ES-I3 (cell line): ENCODE data around the gene FAP.

Source experiments
- H3K36me3 ChIP-seq: 2 replicates; pipeline ENCODE4 v1.6.1; 2013; ENCODE audit warnings: mild to moderate bottlenecking, low read length, control low read depth, moderate library complexity; ENCODE audit not compliant: insufficient read depth
- H3K4me1 ChIP-seq: 2 replicates; pipeline ENCODE4 v1.6.1; 2013; ENCODE audit warnings: mild to moderate bottlenecking, control low read depth, low read length; ENCODE audit not compliant: insufficient read depth
- H3K9ac ChIP-seq: 2 replicates; pipeline ENCODE4 v1.6.1; 2013; ENCODE audit warnings: low read depth, mild to moderate bottlenecking, low read length, moderate library complexity
- H3K9me3 ChIP-seq: 2 replicates; pipeline ENCODE4 v1.6.1; 2013; ENCODE audit warnings: mild to moderate bottlenecking, low read length, moderate library complexity; ENCODE audit not compliant: control insufficient read depth, insufficient read depth

Gene FAP

GRCh38 chr2:162185541-162186232, 57.6 kb downstream of the FAP start:
- Histone ChIP-seq H3K9me3 (no peaks in the 10 kb centered on the region), H3K4me1 (no peaks in the 10 kb centered on the region), H3K36me3 (no peaks in the 10 kb centered on the region), H3K9ac (no peak overlapping the region)

- Histone ChIP-seq H3K9me3 (no peaks in the 10 kb centered on the region), H3K9ac (no peak overlapping the region), H3K4me1 (no peaks in the 10 kb centered on the region), H3K36me3 (no peaks in the 10 kb centered on the region)
Observed at GRCh38 chr2:162184821-162185450, 58.3 kb downstream of the FAP start.

- no peaks in the 10 kb centered on the region for H3K9me3 ChIP-seq
- H3K4me1 ChIP-seq = no peaks in the 10 kb centered on the region
- H3K9ac ChIP-seq = no peak overlapping the region
- no peaks in the 10 kb centered on the region for H3K36me3 ChIP-seq
Observed at GRCh38 chr2:162184359-162184758, 58.9 kb downstream of the FAP start.

GRCh38 chr2:162182395-162182794, 60.9 kb downstream of the FAP start:
- H3K9ac ChIP-seq = no peak overlapping the region
- H3K4me1 ChIP-seq = no peaks in the 10 kb centered on the region
- H3K9me3 ChIP-seq = no peaks in the 10 kb centered on the region
- H3K36me3 ChIP-seq = no peaks in the 10 kb centered on the region

GRCh38 chr2:162177301-162177700, 65.9 kb downstream of the FAP start:
- no peaks in the 10 kb centered on the region for H3K36me3 ChIP-seq
- no peaks in the 10 kb centered on the region for H3K9me3 ChIP-seq
- no peak overlapping the region for H3K9ac ChIP-seq
- peaks cover 5% of the 10 kb centered on the region; the same call in 1 of the 2 replicates for H3K4me1 ChIP-seq

- Histone ChIP-seq H3K9ac (no peak overlapping the region), H3K4me1 (peaks cover 18% of the 10 kb centered on the region), H3K36me3 (no peaks in the 10 kb centered on the region), H3K9me3 (no peaks in the 10 kb centered on the region)
Observed at GRCh38 chr2:162175714-162176113, 67.5 kb downstream of the FAP start.

GRCh38 chr2:162174746-162175145, 68.5 kb downstream of the FAP start:
- Histone ChIP-seq H3K9ac (no peak overlapping the region), H3K4me1 (peaks cover 18% of the 10 kb centered on the region), H3K36me3 (no peaks in the 10 kb centered on the region), H3K9me3 (no peaks in the 10 kb centered on the region)

GRCh38 chr2:162172802-162173370, 70.4 kb downstream of the FAP start:
- Histone ChIP-seq H3K4me1 (peaks cover 18% of the 10 kb centered on the region), H3K9me3 (no peaks in the 10 kb centered on the region), H3K36me3 (no peaks in the 10 kb centered on the region), H3K9ac (no peak overlapping the region)

- 0 out of 2 replicates have a peak, but pooled peaks cover 8% of the 10 kb centered on the region for H3K4me1 ChIP-seq
- no peaks in the 10 kb centered on the region for H3K9me3 ChIP-seq
- H3K36me3 ChIP-seq = no peaks in the 10 kb centered on the region
- H3K9ac ChIP-seq = no peak overlapping the region
Observed at GRCh38 chr2:162166745-162167144, 76.5 kb downstream of the FAP start.

- Histone ChIP-seq H3K36me3 (no peaks in the 10 kb centered on the region), H3K9ac (no peak overlapping the region)
Observed at GRCh38 chr2:162166174-162166573, 77.1 kb downstream of the FAP start.

GRCh38 chr2:162164802-162165201, 78.4 kb downstream of the FAP start:
- Histone ChIP-seq H3K9ac (no peak overlapping the region), H3K36me3 (no peaks in the 10 kb centered on the region), H3K9me3 (no peaks in the 10 kb centered on the region), H3K4me1 (no peaks in the 10 kb centered on the region)

More at GRCh38 chr2:162166174-162166573, 77.1 kb downstream of the FAP start:
- H3K4me1 ChIP-seq = 0 out of 2 replicates have a peak, but pooled peaks cover 4% of the 10 kb centered on the region
- H3K9me3 ChIP-seq = no peaks in the 10 kb centered on the region

GRCh38 chr2:162159446-162159845, 83.8 kb downstream of the FAP start:
- H3K9me3 ChIP-seq = no peaks in the 10 kb centered on the region
- no peaks in the 10 kb centered on the region for H3K36me3 ChIP-seq
- H3K4me1 ChIP-seq = no peaks in the 10 kb centered on the region
- H3K9ac ChIP-seq = no peak overlapping the region

GRCh38 chr2:162156149-162156548, 87.1 kb downstream of the FAP start:
- H3K9ac ChIP-seq = no peak overlapping the region
- H3K4me1 ChIP-seq = no peaks in the 10 kb centered on the region
- H3K36me3 ChIP-seq = no peaks in the 10 kb centered on the region
- H3K9me3 ChIP-seq = no peaks in the 10 kb centered on the region

GRCh38 chr2:162155093-162155492, 88.2 kb downstream of the FAP start:
- H3K9me3 ChIP-seq = no peaks in the 10 kb centered on the region
- no peak overlapping the region for H3K9ac ChIP-seq
- H3K4me1 ChIP-seq = no peaks in the 10 kb centered on the region
- H3K36me3 ChIP-seq = no peaks in the 10 kb centered on the region
